H54 (cell line): ENCODE measurements around the gene RASSF5.
"Not testable (repeated sequence)": the region's sequence is repeated elsewhere in the genome, so short reads cannot be mapped to it uniquely, and the experiment has no call there.

ENCODE experiments used
- DNase-seq: peaks from one replicate; pipeline ENCODE4 v3.0.0; 2011; ENCODE audit warnings: low spot score, mixed read lengths; ENCODE audit not compliant: insufficient read length
- FAIRE-seq: peaks from 3 replicates; lab custom pipeline; 2011; peaks lifted over from hg19 to GRCh38; lab: Jason Lieb, UNC
- POLR2A ChIP-seq: IDR thresholded peaks from 2 replicates; pipeline ENCODE4 v1.6.1; 2011; ENCODE audit warnings: low read depth, mild to moderate bottlenecking, low read length

The RASSF5 gene

DNA sequence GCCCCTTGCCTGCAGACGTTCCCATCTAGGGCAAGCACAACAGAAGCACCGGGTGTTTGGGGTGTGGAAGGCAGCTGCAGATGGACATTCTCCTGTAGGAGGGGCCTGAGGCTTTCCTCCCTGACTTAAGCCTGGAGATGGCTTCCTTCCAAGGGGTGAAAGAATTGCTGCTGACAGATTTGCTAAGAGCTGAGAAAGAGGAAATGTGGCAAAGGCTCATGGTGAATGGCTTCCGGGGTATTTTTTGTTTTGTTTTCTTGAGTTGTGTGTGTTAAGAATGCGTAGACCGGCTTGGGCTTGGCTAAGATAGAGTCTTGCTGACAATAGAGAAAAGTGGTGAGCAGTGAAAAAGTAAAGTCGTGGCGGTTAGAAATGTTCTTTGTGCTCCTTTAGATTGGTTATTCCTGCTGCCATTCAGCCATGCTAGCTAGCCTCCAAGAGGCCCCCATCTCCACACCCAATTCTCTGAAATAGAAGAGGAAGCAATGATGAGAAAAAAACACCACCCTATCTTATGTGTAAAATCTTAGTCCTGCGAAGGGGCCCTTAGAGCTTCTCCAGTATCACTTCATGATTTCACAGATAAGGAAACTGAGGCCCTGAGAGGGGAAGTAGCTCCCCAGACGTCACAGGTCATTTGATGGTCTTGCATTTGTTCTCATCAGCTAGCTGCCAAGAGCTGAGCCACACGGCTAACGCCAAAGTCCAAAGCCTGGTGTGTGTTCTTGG lies 68.0 kb downstream of the RASSF5 start:
- FAIRE-seq = no peak
- TF ChIP-seq POLR2A = no peak
- no peak for DNase-seq

DNA sequence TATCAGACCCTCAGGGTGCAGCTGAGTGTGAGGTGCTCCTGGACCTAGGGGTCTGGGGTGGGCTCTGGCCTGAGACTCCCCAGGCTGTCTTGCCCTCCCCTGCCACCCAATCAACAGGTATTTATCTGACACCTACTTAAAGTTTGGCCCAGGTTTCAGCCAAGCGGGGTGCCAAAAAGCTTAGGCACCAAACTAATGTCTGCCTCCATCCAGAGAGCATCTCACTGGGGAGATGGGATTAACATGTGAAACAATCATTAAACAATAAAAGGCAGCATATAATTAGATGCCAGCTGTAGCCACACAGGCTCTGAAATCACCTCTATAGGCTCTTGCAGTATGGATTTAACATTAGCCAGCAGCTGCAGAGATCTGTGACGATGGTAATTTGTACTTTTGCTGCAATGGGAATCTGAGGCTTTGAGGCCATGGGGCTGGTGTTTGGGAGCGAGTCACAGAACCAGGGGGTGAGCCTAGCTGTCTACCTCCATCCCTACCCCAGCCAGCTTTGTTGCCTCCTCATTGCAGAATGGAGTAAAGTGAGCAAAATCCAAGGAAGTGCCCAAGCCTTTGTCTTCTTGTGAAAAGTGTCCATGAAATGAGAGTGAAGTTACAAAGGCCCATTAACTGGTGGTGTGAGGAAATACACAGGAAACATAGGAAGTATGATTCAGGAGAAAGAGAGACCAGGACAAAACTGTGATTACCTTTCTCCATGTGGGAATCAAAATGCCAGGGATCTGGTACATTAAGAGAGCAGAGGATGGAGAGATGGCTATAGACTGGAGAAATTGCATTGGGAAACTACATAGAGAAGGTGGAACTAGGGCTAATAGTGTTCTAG lies 68.8 kb downstream of the RASSF5 start:
- no peak for TF ChIP-seq POLR2A
- FAIRE-seq (no peak), DNase-seq (no peak)

GRCh38 chr1:206577626-206578025 lies 70.3 kb downstream of the RASSF5 start:
- no peak for TF ChIP-seq POLR2A
- DNase-seq (no peak), FAIRE-seq (no peak)

DNA sequence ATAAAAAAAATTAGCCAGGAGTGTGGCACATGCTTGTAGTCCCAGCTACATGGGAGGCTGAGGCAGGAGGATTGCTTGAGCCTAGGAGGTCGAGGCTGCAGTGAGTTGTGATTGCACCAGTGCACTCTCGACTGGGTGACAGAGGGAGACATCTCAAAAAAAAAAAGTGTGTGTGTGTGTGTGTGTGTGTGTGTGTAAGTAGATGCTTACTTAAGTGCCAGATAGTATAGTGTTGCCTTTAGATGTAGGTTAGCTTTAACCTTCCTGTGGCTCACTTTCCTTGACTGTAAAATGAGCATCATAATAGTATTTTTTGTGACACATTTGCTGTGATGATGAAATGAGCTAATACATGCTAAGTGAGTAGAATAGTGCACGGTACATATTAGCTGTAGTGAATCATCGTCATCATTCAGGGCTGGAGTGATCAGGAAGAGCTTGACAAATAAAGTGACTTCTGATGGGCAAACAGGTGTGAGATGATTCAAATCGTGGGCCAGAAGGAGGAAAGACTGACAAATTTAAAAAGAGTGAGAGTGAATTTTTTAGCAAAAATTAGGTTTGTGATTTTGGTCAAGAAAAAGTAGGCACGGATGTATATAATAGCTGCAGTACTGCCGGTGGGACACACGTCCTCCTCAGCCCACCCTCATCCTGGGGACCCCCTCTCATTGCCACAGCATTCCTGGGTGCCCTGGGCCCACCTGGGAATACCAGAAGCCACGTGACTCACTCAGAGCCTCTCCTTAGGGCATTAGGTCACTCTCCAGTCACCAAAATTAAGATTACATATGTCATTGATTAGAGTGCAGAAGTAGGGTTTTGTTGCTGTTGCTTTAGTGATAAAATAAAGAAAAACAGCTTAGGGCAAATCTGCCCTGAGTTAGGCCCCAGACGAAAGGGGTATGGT lies 71.0 kb downstream of the RASSF5 start:
- no peak for DNase-seq

GRCh38 chr1:206578978-206579374 lies 71.6 kb downstream of the RASSF5 start:
- DNase-seq (no peak), FAIRE-seq (no peak)
- no peak for TF ChIP-seq POLR2A

More for the DNA sequence above, 71.0 kb downstream of the RASSF5 start:
- FAIRE-seq = no peak
- TF ChIP-seq POLR2A = no peak

DNA sequence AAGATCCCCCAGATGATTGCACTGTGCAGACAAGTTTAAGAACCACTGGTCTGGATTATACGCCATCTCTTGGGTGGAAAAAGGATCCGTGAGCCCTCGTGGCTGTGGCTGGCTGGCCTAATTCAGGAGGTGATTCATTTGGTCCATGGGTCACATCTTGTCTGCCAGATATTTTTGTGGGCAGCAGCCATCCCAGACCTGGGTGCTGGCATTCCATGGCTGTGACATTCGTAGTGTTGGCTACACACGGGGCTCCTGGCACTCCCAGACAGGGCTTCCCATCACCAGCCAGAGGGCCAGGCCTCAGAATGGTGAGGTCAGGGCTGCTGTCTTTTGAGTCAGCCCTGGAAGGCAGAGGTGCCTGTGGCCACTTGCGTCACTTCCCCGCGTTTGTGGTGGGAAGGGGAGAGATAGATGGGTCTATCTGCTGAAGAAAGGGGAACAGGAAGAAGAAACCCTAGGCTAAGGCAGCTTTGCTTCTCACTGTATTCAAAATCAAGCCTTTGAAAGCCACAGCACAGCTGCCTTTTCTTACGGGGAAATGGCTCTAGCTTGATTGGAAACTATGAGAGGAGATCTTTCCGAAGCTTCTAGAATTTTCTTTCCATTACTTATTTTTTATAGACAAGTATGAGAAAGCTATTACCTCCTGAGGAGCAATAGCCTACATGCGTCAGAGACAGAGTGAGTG lies 72.6 kb downstream of the RASSF5 start:
- TF ChIP-seq POLR2A = no peak
- FAIRE-seq (no peak), DNase-seq (peak; percentile 68)

- FAIRE-seq (no peak), DNase-seq (no peak)
- no peak for TF ChIP-seq POLR2A
These were observed 73.2 kb downstream of the RASSF5 start for GRCh38 chr1:206580438-206581113.

DNA sequence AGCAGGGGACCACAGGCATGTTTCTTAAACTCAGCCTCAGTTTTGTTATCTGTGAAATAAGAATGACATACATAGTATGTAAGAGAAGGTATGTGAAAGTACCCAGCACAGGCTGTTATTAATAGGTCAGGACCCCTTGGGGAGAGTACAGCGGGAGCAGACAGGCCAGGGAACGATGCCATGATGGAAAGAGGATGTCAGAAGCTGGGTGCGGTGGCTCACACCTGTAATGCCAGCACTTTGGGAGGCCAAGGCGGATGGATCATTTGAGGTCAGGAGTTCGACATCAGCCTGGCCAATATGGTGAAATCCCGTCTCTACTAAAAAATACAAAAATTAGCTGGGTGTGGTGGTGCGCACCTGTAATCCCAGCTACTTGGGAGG lies 73.8 kb downstream of the RASSF5 start:
- FAIRE-seq, DNase-seq: not testable (repeated sequence)

- FAIRE-seq = no peak
- no peak for DNase-seq
- no peak for TF ChIP-seq POLR2A
These were observed 74.2 kb downstream of the RASSF5 start for GRCh38 chr1:206581571-206581981.

DNA sequence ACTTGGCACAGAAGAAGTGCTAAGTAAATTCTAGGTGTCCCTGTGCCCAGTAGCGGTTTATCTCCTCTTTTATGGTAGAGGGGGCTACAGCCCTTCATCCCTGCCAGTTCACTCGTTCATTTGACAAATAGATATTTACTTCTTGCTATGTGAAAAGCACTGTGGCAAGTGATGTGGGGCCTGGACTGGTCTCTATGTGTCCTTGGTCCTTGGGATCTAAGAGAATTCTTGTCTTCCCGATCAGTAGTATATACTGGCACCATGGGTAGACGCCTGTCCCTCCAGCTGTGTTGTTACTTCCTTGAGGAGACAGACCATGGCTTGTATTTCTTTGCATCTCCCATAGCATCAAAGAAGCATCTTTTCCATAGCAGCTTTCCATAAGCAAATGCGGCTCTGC lies 75.2 kb downstream of the RASSF5 start:
- DNase-seq (no peak), FAIRE-seq (no peak)
- no peak for TF ChIP-seq POLR2A

DNA sequence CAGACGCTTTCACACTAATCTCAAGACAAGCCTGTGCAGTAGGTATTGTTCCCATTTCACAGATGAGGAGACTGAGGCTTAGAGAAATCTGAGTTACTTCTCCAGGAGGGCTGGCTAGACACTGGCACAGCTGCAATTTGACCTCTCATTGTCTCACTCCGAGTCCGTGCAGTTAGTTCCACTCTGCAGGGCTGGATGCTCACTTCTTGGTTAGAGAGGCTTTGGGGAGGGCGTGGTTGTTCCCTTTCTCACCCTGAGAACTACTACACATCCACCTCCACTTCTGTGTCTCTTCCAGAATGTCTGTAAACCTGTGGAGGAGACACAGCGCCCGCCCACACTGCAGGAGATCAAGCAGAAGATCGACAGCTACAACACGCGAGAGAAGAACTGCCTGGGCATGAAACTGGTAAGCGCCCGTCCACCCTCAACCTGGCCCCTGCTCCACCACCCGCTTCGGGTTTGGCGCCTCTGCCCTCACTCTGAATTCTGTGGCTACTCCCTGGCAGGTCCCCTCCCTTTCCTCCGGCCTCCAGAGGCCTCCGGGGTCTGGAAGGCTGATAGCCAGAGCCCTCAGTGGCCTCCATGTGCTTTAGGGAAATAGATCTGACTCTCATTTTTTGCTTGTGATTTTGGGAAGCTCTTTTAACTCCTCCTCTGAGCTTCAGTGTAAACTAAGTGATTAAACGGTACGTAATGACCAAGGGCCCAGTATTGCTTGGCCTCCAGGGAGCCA lies 75.8 kb downstream of the RASSF5 start:
- no peak for TF ChIP-seq POLR2A
- no peak for DNase-seq
- no peak for FAIRE-seq
